Activated naive CD8-positive, alpha-beta T cell treated with anti-CD3 and anti-CD28 coated beads for 36 hours (primary cell): ENCODE results near the gene HAPSTR1. TPM values are rescaled to one million over a fixed set of nuclear protein-coding genes. Genes with fewer than 3 reads are reported as not detected.
"Not testable (repeated sequence)": the region's sequence is repeated elsewhere in the genome, so short reads cannot be mapped to it uniquely, and the experiment has no call there.

Experiments used
- DNase-seq: peaks from one replicate; pipeline ENCODE4 v3.0.0; 2021
- H3K27ac Mint-ChIP-seq: one replicate; pipeline ENCODE4 v1.8.0; 2022; ENCODE audit warnings: mild to moderate bottlenecking, moderate library complexity, mixed read lengths
- H3K27me3 Mint-ChIP-seq: one replicate; pipeline ENCODE4 v1.8.0; 2022; ENCODE audit warnings: mild to moderate bottlenecking, mixed read lengths
- H3K36me3 Mint-ChIP-seq: one replicate; pipeline ENCODE4 v1.8.0; 2021; ENCODE audit warnings: mild to moderate bottlenecking, mixed read lengths
- H3K4me1 Mint-ChIP-seq: one replicate; pipeline ENCODE4 v1.8.0; 2021; ENCODE audit warnings: mixed read lengths
- H3K4me3 Mint-ChIP-seq: one replicate; pipeline ENCODE4 v1.8.0; 2022; ENCODE audit warnings: mild to moderate bottlenecking, moderate library complexity, mixed read lengths
- H3K9me3 Mint-ChIP-seq: one replicate; pipeline ENCODE4 v1.8.0; 2022; ENCODE audit warnings: mixed read lengths
- total RNA-seq, 2 experiments: library from RNA; stranded (reverse); gene quantifications; one replicate each; pipeline ENCODE4 v1.2.3, GENCODE V29; 2021

HAPSTR1 gene
- total RNA-seq, 2 experiments from 2014 or later: 64.5 to 65.5 TPM

DNA sequence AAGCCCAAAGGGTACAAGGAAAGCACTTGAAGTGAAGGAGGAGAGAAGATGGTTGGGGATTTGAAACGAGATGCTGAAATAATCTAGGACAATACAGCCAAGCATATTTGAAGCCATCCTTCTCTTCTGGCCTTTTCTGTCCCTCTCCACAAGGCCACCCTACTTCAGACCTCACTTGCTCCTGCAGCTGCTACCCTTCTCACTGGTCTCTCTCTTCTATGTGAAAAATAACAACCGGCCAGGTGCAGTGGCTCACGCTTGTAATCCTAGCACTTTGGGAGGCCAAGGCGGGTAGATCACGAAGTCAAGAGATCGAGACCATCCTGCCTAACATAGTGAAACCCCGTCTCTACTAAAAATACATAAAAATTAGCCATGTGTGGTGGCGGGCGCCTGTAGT, 33.2 kb upstream of the HAPSTR1 start:
- H3K27me3 Mint-ChIP-seq: peaks cover 6% of the 10 kb centered on the region
- H3K36me3 Mint-ChIP-seq: no peaks in the 10 kb centered on the region
- no peak overlapping the region for H3K4me3 Mint-ChIP-seq
- peaks cover 15% of the 10 kb centered on the region for H3K4me1 Mint-ChIP-seq
- no peaks in the 10 kb centered on the region for H3K9me3 Mint-ChIP-seq
- H3K27ac Mint-ChIP-seq: no peak overlapping the region
- no peak for DNase-seq

DNA sequence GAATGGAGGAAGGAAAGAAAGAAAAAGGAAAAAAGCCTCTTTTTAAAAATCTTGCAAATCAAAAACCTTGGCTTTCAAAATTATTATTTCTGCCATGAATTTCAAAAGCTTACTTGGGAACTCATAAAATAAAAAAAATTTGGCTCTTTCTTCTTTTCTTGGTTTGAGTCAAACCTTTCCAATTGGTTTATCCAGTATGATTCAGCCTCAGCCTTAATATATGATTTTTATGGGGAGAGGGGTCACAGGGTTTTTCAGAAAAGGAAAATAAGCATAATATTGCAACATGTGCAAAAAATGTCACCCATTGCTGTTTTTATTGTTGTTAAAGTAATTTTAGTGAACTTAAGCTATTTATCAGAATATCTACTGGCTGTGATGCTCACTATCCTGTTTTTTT, 31.2 kb upstream of the HAPSTR1 start:
- Mint-ChIP-seq H3K4me3 (no peak overlapping the region), H3K9me3 (no peaks in the 10 kb centered on the region), H3K27ac (no peak overlapping the region), H3K27me3 (no peaks in the 10 kb centered on the region), H3K36me3 (no peaks in the 10 kb centered on the region), H3K4me1 (peaks cover 15% of the 10 kb centered on the region)
- no peak for DNase-seq

DNA sequence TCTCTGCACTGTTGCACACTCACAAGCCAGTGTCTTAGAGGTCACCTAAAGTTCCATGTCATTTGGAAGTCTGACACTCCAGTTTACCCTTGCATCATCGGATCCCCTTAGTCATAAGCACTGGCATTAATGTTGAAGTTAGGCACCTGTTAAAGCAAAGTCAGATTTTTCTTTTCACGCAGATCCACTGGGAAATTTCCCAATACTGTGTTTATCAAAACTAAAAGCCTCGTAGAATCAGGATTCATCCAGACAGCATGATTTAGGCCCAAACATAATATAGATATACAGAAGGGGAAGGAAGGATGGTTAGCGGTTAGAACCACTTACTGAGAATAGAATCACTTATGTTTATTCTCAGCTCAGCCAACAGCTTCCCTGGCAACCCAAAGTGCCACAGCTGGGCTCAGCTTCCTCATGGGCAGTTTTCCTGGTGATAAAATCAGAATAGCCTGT, 30.1 kb upstream of the HAPSTR1 start:
- H3K36me3 Mint-ChIP-seq: no peaks in the 10 kb centered on the region

DNA sequence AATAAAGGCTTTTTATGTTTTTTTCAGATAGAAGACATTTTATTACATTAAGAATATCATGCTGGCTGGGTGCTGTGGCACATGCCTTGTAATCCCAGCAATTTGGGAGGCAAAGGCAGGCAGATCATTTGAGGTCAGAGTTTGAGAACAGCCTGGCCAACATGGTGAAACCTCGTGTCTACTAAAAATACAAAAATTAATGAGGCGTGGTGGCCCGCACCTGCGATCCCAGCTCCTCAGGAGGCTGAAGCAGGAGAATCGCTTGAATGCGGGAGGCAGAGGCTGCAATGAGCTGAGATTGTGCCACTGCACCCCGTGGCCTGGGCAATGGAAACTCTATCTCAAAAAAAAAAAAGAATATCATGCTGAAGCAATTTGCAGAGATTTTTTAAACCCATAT, 29.1 kb upstream of the HAPSTR1 start:
- Mint-ChIP-seq H3K4me3 (no peak overlapping the region), H3K36me3 (no peaks in the 10 kb centered on the region), H3K4me1 (peaks cover 15% of the 10 kb centered on the region), H3K27me3 (no peaks in the 10 kb centered on the region), H3K27ac (no peak overlapping the region), H3K9me3 (no peaks in the 10 kb centered on the region)
- DNase-seq: no peak

More for the DNA sequence above, 30.1 kb upstream of the HAPSTR1 start:
- Mint-ChIP-seq H3K27ac (no peak overlapping the region), H3K9me3 (no peaks in the 10 kb centered on the region), H3K27me3 (no peaks in the 10 kb centered on the region), H3K4me3 (no peak overlapping the region), H3K4me1 (peaks cover 15% of the 10 kb centered on the region)
- DNase-seq: no peak

DNA sequence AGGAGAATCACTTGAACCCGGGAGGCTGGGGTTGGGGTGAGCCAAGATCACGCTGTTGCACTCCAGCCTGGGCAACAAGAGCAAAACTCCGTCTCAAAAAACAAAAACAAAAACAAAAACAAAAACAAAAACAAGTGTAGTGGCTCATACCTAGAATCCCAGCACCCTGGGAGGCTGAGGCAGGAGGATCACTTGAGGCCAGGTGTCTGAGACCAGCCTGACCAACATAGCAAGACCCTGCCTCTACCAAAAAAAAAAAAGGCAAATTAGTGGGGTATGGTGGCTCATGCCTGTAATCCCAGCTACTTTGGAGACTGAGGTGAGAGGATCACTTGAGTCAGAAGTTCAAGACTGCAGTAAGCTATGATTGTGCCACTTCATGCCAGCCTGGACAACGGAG, 26.4 kb upstream of the HAPSTR1 start:
- no peak for DNase-seq
- Mint-ChIP-seq H3K4me1 (peaks cover 24% of the 10 kb centered on the region), H3K36me3 (peaks cover 3% of the 10 kb centered on the region), H3K9me3 (peaks cover 7% of the 10 kb centered on the region), H3K4me3 (no peak overlapping the region), H3K27me3 (no peaks in the 10 kb centered on the region), H3K27ac (no peak overlapping the region)

DNA sequence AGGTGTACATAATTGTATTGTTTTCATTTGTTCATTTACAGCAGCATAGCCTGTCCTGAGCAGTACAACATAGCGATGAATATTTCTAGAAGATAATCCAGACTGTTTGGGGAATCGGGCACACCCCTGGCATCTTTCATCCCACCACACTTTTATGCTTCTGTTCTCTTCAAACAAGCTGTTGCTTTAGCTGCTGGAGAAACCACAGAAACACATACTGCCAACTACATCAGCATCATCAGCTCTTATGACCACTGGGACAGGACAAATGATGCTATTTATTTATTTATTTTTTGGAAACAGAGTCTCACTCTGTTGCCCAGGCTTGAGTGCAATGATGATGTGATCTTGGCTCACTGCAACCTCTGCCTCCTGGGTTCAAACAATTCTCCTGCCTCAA, 22.6 kb upstream of the HAPSTR1 start:
- H3K36me3 Mint-ChIP-seq: peaks cover 3% of the 10 kb centered on the region
- no peak overlapping the region for H3K4me3 Mint-ChIP-seq
- peaks cover 25% of the 10 kb centered on the region for H3K4me1 Mint-ChIP-seq
- peak overlapping the region; percentile 77 for H3K27ac Mint-ChIP-seq
- DNase-seq: no peak
- H3K9me3 Mint-ChIP-seq: peaks cover 7% of the 10 kb centered on the region
- no peaks in the 10 kb centered on the region for H3K27me3 Mint-ChIP-seq

DNA sequence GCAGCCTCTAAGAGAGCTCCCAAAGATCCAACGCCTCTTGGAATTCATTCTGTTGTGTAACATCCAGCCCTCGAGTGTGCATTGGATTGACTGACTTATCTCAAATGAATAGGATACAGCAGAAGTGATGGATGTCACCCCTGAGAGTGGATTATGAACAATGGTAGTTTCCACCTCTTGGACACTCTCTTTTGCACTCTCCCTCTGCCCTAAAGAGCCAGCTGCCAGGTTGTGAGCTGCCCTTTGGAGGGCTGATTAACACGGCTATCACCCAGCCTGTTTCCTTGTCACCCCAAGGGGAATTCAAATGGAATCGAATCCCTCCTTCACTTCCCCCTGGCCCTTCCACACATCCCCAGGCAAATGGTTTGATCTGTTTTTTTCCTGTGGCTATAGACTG, 21.2 kb upstream of the HAPSTR1 start:
- Mint-ChIP-seq H3K4me3 (no peak overlapping the region), H3K27ac (no peak overlapping the region), H3K9me3 (peaks cover 7% of the 10 kb centered on the region), H3K36me3 (peaks cover 3% of the 10 kb centered on the region), H3K27me3 (no peaks in the 10 kb centered on the region), H3K4me1 (peaks cover 25% of the 10 kb centered on the region)
- DNase-seq: no peak

DNA sequence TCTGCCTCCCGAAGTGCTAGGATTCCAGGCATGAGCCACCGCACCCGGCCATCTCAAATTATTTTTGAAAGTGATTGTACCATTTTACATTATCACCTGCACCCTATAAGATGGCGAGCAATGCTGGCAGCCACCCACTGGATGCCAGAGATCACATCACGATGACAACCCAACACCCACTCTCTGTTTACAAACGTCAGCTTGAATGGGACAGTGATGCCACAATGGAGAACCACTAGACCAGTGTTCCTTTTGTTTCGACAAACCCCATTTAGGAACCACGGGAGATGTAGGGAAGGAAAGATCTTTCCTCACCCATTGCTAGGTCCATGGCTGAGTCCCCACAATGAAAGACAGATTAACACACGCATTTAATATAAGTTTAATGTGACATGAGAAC, 20.1 kb upstream of the HAPSTR1 start:
- no peak for DNase-seq
- Mint-ChIP-seq H3K36me3 (peaks cover 3% of the 10 kb centered on the region), H3K27ac (peak overlapping the region; percentile 99), H3K4me3 (no peak overlapping the region), H3K9me3 (peaks cover 7% of the 10 kb centered on the region), H3K27me3 (no peaks in the 10 kb centered on the region), H3K4me1 (peaks cover 29% of the 10 kb centered on the region)

DNA sequence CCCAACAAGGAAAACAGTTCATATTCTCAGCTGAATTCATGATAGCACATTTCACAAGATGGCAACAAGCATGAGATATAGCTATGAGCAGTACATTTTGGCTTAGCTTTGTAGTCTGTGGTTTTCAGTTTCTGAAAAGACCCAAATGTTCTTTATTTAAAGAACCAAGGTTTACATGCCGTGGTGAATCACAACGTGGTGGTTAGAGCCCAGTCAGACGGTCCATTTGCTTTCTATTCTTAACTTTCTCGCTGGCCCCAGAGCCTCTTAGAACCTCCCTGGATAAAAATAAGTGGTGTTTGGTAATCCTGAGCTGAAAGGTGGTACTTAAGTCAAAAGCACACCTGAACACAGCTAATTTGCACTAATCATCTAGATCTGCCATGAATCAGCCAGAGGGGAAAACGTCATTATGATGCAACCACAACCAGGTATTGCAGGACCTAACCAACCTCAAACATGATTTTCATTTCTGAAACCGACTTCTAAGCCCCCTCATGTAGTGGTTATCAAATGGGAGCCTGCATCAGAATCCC, 18.6 kb upstream of the HAPSTR1 start:
- no peaks in the 10 kb centered on the region for H3K27me3 Mint-ChIP-seq
- H3K4me1 Mint-ChIP-seq: peaks cover 40% of the 10 kb centered on the region
- peak; percentile 61 for DNase-seq
- H3K4me3 Mint-ChIP-seq: peak overlapping the region; percentile 62
- H3K27ac Mint-ChIP-seq: peak overlapping the region; percentile 99
- H3K9me3 Mint-ChIP-seq: peaks cover 12% of the 10 kb centered on the region
- H3K36me3 Mint-ChIP-seq: peaks cover 9% of the 10 kb centered on the region

DNA sequence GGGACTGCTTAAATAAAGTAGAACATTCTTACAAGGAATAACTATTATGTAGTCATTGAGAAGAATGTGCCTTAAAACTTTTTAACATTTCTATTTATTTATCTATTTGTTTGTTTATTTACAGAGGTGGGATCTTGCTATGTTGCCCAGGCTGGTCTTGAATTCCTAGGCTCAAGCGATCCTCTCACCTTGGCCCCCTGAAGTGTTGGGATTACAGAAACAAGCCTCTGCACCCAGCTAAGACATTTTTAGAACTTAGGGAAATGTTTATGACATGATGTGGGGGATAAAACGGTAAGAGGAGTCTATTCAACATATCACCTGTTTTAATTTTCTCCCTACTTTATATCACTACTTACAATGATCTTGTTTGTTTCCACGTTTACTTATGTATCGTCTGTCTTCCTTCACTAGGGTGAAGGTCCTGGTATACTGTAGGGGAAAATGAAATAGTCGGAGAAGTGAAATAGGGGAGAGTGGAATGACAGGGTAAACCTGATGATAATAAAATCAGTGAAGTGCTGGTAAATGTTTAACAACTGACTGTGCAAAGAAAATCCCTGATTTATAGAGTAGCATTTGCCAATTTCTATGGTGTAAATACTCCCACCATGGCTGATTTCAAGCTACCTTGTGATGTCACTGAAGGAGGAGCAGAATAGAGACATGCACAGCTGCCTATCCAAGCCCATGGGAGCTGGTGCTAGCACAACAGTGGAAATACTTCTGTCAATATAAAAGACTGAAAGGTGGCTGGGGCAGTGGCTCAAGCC, 16.0 kb upstream of the HAPSTR1 start:
- H3K4me1 Mint-ChIP-seq: peaks cover 42% of the 10 kb centered on the region
- H3K27ac Mint-ChIP-seq: no peak overlapping the region
- peaks cover 15% of the 10 kb centered on the region for H3K36me3 Mint-ChIP-seq
- H3K27me3 Mint-ChIP-seq: no peaks in the 10 kb centered on the region
- no peak for DNase-seq
- peaks cover 10% of the 10 kb centered on the region for H3K9me3 Mint-ChIP-seq
- H3K4me3 Mint-ChIP-seq: no peak overlapping the region

DNA sequence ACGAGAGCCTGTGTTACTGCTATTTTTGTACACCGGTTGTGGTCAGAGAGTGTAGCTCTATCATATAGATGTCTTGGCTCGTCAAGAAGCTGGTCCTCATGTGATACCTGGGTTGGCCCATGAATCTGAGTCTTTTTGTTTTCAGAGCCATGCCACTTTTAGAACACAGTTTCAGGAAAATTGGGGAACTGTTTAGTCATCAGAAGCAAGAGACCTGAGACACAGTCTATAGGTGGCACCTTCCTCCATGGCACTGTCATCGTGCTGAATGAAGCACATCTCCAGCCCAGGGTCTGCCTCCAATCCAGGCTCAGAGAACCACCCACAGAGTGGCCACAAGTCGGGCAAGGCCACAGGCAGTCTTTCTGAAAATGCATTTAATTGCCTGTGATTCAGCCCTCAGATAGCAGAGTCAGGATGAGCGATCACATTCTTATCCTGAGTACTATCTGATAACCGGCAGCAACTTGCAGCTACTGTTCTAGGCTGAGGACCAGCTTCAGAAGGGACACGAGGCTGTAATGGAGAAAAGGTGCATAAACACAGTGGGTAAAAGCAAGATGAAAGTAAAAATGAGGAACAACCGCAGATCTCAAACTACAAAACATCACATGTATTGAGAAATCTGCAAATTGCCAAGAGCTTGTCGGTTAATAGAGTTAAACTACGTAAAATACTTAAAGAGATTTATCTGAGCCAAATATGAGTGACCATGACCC, 14.2 kb upstream of the HAPSTR1 start:
- Mint-ChIP-seq H3K4me1 (peaks cover 38% of the 10 kb centered on the region), H3K9me3 (peaks cover 10% of the 10 kb centered on the region), H3K27me3 (no peaks in the 10 kb centered on the region), H3K27ac (peak overlapping the region; percentile 95), H3K4me3 (no peak overlapping the region), H3K36me3 (peaks cover 15% of the 10 kb centered on the region)
- DNase-seq: peak; percentile 21

DNA sequence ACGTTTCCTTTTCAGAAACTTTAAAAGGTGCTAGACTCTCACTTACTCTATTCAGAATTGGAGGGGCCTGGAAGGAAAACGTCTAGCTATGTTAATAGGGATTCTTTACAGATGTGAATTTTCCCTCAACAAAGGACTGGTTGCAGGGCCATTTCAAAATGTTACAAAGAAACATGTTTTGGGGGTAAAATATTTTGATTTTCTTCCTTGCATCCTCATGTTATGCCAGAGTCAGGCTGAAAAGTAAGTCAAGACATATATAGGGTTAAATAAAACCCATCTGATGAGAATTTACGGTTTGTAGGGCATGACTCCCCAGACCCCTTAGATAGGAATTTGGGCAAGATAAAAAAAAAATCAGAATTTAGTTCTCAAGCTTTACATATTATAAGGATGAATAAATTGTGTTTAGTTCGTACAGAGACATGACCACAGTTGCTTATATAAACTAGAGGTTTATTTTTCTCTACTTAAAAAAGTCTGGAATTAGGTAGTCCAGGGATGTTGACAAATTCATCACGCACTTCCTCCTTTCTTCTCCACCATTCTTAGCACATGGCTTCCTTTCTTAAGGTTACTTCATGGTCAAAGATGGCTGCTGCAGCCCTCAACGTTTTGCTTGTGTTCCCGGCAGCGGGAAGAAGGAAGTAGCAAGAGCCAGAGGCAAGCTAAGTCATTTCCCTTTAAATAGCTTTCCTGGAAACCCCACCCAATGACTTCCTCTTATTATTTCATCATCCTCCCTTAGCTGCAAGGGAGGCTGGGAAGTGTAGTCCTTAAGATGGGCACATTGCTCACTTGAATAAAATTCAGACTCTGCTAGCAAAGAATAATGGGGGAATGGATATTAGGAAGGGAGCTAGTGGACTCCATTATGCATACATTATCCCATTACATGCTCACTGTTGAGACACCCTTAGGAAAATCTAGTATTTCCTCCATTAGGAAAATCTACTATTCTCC, 12.7 kb upstream of the HAPSTR1 start:
- DNase-seq: peak; percentile 58
- Mint-ChIP-seq H3K4me1 (peaks cover 28% of the 10 kb centered on the region), H3K36me3 (peaks cover 15% of the 10 kb centered on the region), H3K27ac (peak overlapping the region; percentile 95)
- not testable (repeated sequence) for H3K4me3 Mint-ChIP-seq, H3K9me3 Mint-ChIP-seq, H3K27me3 Mint-ChIP-seq

DNA sequence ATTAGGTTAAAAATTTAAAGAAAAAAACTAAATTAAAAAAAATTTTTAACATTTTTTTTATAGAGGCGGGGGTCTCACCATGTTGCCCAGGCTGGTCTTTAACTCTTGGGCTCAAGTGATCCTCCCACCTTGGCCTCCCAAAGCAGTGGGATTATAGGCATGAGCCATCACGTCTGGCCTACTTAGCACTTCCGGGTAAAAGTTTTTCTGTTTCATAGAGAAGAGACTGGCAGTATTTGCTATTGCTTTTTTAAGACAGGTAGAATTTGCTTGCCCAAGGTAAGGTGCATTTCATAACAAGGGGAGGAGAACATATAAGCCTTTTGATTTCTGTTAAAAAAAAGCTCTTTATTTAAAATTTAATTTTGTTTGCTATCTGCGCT, 12.0 kb upstream of the HAPSTR1 start:
- Mint-ChIP-seq H3K27me3 (no peaks in the 10 kb centered on the region), H3K4me1 (peaks cover 28% of the 10 kb centered on the region), H3K4me3 (no peak overlapping the region), H3K36me3 (peaks cover 15% of the 10 kb centered on the region), H3K27ac (peak overlapping the region; percentile 95), H3K9me3 (peaks cover 10% of the 10 kb centered on the region)
- no peak for DNase-seq

DNA sequence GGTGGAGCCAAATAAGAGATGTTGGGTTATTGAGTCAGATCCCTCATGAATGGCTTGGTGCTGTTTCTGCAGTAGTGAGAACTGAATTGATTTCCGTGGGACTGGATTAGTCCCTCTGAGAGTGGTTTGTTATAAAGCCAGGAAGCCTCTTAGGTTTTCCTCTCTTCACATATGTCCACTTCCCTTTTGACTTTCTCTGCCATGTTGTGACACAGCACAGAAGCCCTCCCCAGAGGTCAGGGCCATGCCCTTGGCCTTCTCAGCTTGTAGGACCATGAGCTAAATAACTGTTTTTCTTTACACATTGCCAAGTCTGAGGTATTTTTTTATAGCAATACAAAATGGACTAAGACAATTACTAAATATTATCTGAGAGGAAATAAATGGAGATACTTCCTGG, 10.3 kb upstream of the HAPSTR1 start:
- peaks cover 15% of the 10 kb centered on the region for H3K36me3 Mint-ChIP-seq
- H3K9me3 Mint-ChIP-seq: peaks cover 10% of the 10 kb centered on the region
- H3K4me1 Mint-ChIP-seq: peaks cover 27% of the 10 kb centered on the region
- DNase-seq: no peak
- no peak overlapping the region for H3K4me3 Mint-ChIP-seq
- no peaks in the 10 kb centered on the region for H3K27me3 Mint-ChIP-seq
- H3K27ac Mint-ChIP-seq: no peak overlapping the region

DNA sequence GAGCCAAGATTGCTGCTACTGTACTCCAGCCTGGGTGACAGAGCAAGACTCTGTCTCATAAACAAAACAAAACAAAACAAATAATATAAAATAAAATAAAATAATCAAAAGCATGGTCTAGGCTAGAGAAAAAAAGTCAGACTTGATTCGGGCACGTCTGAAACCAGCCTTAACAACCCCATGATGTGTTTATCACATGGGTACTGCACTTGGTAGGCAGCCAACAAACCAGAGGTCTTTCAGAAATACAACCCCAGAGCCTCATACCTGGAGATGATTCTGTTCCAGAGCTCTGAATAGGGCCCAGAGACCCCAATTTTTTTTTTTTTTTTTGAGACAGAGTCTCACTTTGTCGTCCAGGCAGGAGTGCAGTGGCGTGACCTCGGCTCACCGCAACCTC, 9.6 kb upstream of the HAPSTR1 start:
- no peak for DNase-seq
- H3K4me1 Mint-ChIP-seq: peaks cover 22% of the 10 kb centered on the region
- H3K36me3 Mint-ChIP-seq: peaks cover 15% of the 10 kb centered on the region
- no peak overlapping the region for H3K27ac Mint-ChIP-seq
- H3K27me3 Mint-ChIP-seq: no peaks in the 10 kb centered on the region
- no peak overlapping the region for H3K4me3 Mint-ChIP-seq
- peaks cover 10% of the 10 kb centered on the region for H3K9me3 Mint-ChIP-seq
